H54 (cell line): ENCODE data around the gene BOK.

Experiments
- DNase-seq: peaks from one replicate; pipeline ENCODE4 v3.0.0; 2011; ENCODE audit warnings: low spot score, mixed read lengths; ENCODE audit not compliant: insufficient read length
- FAIRE-seq: peaks from 3 replicates; lab custom pipeline; 2011; peaks lifted over from hg19 to GRCh38; lab: Jason Lieb, UNC
- POLR2A ChIP-seq: IDR thresholded peaks from 2 replicates; pipeline ENCODE4 v1.6.1; 2011; ENCODE audit warnings: low read depth, mild to moderate bottlenecking, low read length

Gene BOK

GRCh38 chr2:241616168-241617125, 57.9 kb downstream of the BOK start:
- DNase-seq: no peak
- no peak for FAIRE-seq
- TF ChIP-seq POLR2A: no peak

- no peak for FAIRE-seq
- no peak for DNase-seq
- TF ChIP-seq POLR2A: no peak
These were observed 59.0 kb downstream of the BOK start for GRCh38 chr2:241617431-241618154.

DNA sequence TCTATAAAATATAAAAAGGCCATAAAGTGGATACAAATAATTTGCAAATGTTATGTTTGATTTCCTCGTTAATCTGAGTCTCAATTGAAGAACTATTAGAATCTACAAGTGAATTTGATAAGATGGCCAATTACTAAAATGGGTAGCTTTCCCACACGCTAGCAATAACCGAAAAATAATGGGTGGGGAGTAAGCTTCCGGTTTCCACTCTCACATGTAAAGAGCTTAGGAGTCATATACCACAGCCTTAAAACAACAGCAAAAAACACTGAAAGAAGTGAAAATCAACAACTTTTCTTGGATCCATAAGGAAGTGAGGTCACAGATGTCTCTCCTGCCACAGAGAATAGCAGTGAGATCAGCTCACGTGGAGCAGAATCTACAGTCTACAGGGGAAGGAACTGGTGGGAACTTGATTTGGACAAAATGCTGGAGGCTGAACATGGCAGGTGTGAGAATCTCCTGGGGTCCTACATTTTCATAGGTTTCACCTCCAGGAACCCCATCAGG, 59.8 kb downstream of the BOK start:
- TF ChIP-seq POLR2A: no peak
- DNase-seq: no peak
- FAIRE-seq: no peak

DNA sequence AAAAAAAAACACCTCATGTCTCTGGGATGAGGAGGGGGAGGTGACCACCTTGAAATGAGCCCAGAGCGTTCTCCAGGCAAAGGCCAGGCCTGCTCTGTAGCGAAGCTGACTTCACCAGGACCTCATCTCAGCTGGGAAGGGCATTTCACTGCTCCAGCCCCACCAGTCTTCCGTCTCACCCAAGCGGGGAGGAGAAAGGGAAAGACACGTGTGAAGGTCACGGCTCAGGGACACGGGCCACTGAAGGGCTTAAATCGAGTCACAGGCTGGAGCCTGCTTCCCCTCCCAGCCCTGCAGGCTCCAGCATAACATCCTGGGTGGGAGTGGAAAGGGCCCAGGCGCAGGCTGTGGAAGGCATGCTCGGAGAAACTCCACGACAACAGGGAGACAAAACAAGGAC, 60.3 kb downstream of the BOK start:
- no peak for TF ChIP-seq POLR2A
- FAIRE-seq (no peak), DNase-seq (no peak)

- FAIRE-seq: no peak
- no peak for DNase-seq
- no peak for TF ChIP-seq POLR2A
These were observed 61.3 kb downstream of the BOK start for GRCh38 chr2:241619597-241620418.

- no peak for DNase-seq
- no peak for FAIRE-seq
- no peak for TF ChIP-seq POLR2A
These were observed 61.8 kb downstream of the BOK start for GRCh38 chr2:241620419-241620769.
